ENCODE data around the gene CRELD2. TPM values are rescaled to one million over a fixed set of nuclear protein-coding genes. Genes with fewer than 3 reads are reported as not detected.

Gene CRELD2
- total and polyA plus RNA-seq, 2 of the 4 experiments (the other 2 are of a cell fraction): 36.2 to 70.7 TPM

GRCh38 chr22:49976439-49977175 lies 58.2 kb downstream of the CRELD2 start:
- H3K4ac ChIP-seq (ENCODE audit: low read depth, low read length): no peak overlapping the region
- no peak overlapping the region for H2AFZ ChIP-seq (replicated peaks; ENCODE audit: low read length, poor library complexity)
- H3K79me1 ChIP-seq (ENCODE audit: low read depth in 1 of 2, low read length in 2 of 2): peaks cover 9 to 11% of the 10 kb centered on the region in 2 experiments; a peak in 3 of 4 replicates
- no peak overlapping the region for H2AK9ac ChIP-seq (replicated peaks; ENCODE audit: low read depth, low read length, poor library complexity)
- no peaks in the 10 kb centered on the region for H3K27me3 ChIP-seq (ENCODE audit: control insufficient read depth, insufficient read depth, low read length)
- 0 out of 2 replicates have a peak, but pooled peaks cover 4% of the 10 kb centered on the region for H4K20me1 ChIP-seq (ENCODE audit: insufficient read depth, low read length)
- dilution Hi-C loops (cut with HindIII; ENCODE audit: low sequenced_read_pairs, unreplicated experiment): no loop called here
- peaks cover 2% of the 10 kb centered on the region; the same call in 1 of the 2 replicates for H3K9me3 ChIP-seq (ENCODE audit: control insufficient read depth, insufficient read depth, low read length)
- H3K56ac ChIP-seq (ENCODE audit: extremely low read depth, insufficient read depth, low read length): no peak overlapping the region
- H2BK120ac ChIP-seq (ENCODE audit: low read depth, low read length): no peak overlapping the region
- no peak overlapping the region for H2BK5ac ChIP-seq (ENCODE audit: low read depth, low read length, poor library complexity, severe bottlenecking)
- 70% methylated on average over 6 of the region's 15 CpGs; no CpG with 5 or more reads in 1 of the 2 experiments for WGBS, 2 experiments (ENCODE audit: extremely low coverage in 2 of 2, insufficient read length in 1 of 2)
- no peak overlapping the region for H2AK5ac ChIP-seq (ENCODE audit: low read depth, low read length)
- ATAC-seq (ENCODE audit: low read depth): no peak
- H3K27ac ChIP-seq (ENCODE audit: insufficient read depth, low read length): no peak overlapping the region
- no peak overlapping the region for H3K4me2 ChIP-seq (ENCODE audit: low read depth, low read length)
- H3K18ac ChIP-seq (ENCODE audit: low read depth, low read length): no peak overlapping the region
- no peak for DNase-seq
- CTCF ChIA-PET: interaction anchor here (0.5 kb wide), 1 partner anchor 14 kb away, joined by 5 read pairs; no protein-coding TSS in a partner anchor
- no peaks in the 10 kb centered on the region for H3K36me3 ChIP-seq (ENCODE audit: control insufficient read depth, insufficient read depth, low read length)
- POLR2A ChIA-PET (ENCODE audit: unreplicated experiment): no interaction called here
- H3K4me3 ChIP-seq (ENCODE audit: insufficient read depth, low read depth, low read length): no peak overlapping the region
- peaks cover 3% of the 10 kb centered on the region for H3K4me1 ChIP-seq (ENCODE audit: control insufficient read depth, insufficient read depth, low read length)
- no TSS peak for BruUV-seq (replicated peaks)
- peaks cover 16% of the 10 kb centered on the region for H3K9me1 ChIP-seq (ENCODE audit: insufficient read depth, low read length)
- no peak overlapping the region for H4K5ac ChIP-seq (ENCODE audit: low read depth, low read length)
- no peak overlapping the region; the same call in 1 of the 2 replicates for H3K14ac ChIP-seq (replicated peaks; ENCODE audit: low read depth, low read length)
- intact Hi-C loops (cut with micrococcal nuclease): loop anchor here (10.0 kb wide), 1 partner anchor 228 kb away; the partner anchor contains the start of gene SELENOO
- H3K23ac ChIP-seq (ENCODE audit: low read depth, low read length): no peak overlapping the region
- H4K8ac ChIP-seq (ENCODE audit: low read depth in 2 of 2, low read length in 2 of 2): no peak overlapping the region
- H2BK15ac ChIP-seq (ENCODE audit: low read depth, low read length): no peak overlapping the region
- H4K91ac ChIP-seq (ENCODE audit: insufficient read depth, low read depth, low read length): no peak overlapping the region
- H2BK20ac ChIP-seq (ENCODE audit: low read depth, low read length): no peak overlapping the region
- in situ Hi-C loops (cut with MboI; ENCODE audit: low sequenced_read_pairs): no loop called here
- no peak overlapping the region for H3K9ac ChIP-seq (ENCODE audit: low read depth, low read length)
- no peak for TF ChIP-seq NFE2L2 (IDR thresholded peaks at IDR 0.05; ENCODE audit: low read depth, low read length)
- TF ChIP-seq BHLHE40 (IDR thresholded peaks at IDR 0.05; ENCODE audit: low read depth, low read length): no peak
- no peak for TF ChIP-seq MXI1 (IDR thresholded peaks at IDR 0.05; ENCODE audit: borderline replicate concordance, low read depth, low read length)
- no peak for TF ChIP-seq POLR2A (IDR thresholded peaks at IDR 0.05; ENCODE audit: low read depth, low read length)
- TF ChIP-seq, protein P1, sequence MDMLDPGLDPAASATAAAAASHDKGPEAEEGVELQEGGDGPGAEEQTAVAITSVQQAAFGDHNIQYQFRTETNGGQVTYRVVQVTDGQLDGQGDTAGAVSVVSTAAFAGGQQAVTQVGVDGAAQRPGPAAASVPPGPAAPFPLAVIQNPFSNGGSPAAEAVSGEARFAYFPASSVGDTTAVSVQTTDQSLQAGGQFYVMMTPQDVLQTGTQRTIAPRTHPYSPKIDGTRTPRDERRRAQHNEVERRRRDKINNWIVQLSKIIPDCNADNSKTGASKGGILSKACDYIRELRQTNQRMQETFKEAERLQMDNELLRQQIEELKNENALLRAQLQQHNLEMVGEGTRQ (IDR thresholded peaks at IDR 0.05; ENCODE audit: low read depth, low read length): no peak
- TF ChIP-seq ELK1 (IDR thresholded peaks at IDR 0.05; ENCODE audit: borderline replicate concordance, low read depth, low read length): no peak
- no peak for TF ChIP-seq MAZ (IDR thresholded peaks at IDR 0.05; ENCODE audit: borderline replicate concordance, low read depth, low read length)
- no peak for TF ChIP-seq SMC3 (IDR thresholded peaks at IDR 0.05; ENCODE audit: low read depth, low read length)
- no peak for TF ChIP-seq RAD21 (IDR thresholded peaks at IDR 0.05; ENCODE audit: low read length)
- no peak for TF ChIP-seq RCOR1 (IDR thresholded peaks at IDR 0.05; ENCODE audit: insufficient replicate concordance, low read length)
- no peak for TF ChIP-seq CHD1 (IDR thresholded peaks at IDR 0.05; ENCODE audit: low read depth, low read length)
- TF ChIP-seq RFX5 (IDR thresholded peaks at IDR 0.05; ENCODE audit: low read depth, low read length): no peak
- no peak for TF ChIP-seq CEBPB (IDR thresholded peaks at IDR 0.05; ENCODE audit: low read depth, low read length)
- TF ChIP-seq CTCF (conservative IDR thresholded peaks at IDR 0.05; ENCODE audit: low read depth, low read length): no peak
- TF ChIP-seq FOS (IDR thresholded peaks at IDR 0.05; ENCODE audit: low read depth, low read length): no peak

Measured in IMR-90 (cell line).